ENCODE measurements around the gene TRPV5. TPM values are rescaled to one million over a fixed set of nuclear protein-coding genes. Genes with fewer than 3 reads are reported as not detected.

TRPV5 gene
- total and polyA plus RNA-seq, 2 of the 8 experiments (the other 6 are each of a cell fraction or from before 2014, with no cell fraction given), result 0.03 TPM; not detected in 1

DNA sequence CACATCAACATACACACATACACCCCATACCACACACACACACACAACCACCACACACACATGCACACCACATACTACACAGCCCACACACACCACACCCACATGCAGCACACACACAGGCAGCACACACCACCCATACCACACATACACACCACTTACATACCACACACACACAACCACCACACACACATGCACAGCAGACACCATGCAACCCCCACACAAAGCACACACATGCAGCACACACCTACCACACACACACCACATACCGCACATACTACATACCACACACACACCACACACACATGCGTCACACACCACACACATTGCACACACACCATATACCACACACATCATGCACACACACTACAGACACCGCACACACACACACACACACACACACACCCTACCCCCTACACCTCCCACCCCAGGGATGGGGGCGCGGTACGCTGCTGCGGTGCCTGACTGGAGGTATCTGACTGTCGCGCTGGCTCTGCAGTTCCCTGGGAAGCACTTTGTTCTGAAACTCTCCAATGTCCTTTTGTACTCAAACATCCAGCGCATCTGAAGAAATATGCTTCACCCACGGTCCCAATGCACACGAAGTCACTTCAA is 42.6 kb downstream of the TRPV5 start (continued):
- TF ChIP-seq CHD7 (IDR thresholded peaks at IDR 0.05; ENCODE audit: insufficient replicate concordance, low read length), result no peak
- TF ChIP-seq BCL11A (IDR thresholded peaks at IDR 0.05; ENCODE audit: low read depth in 2 of 2, low read length in 2 of 2), result no peak
- no peak for TF ChIP-seq CEBPB (IDR thresholded peaks at IDR 0.05; ENCODE audit: low read depth, low read length)
- no peak for TF ChIP-seq MAFK (IDR thresholded peaks at IDR 0.05; ENCODE audit: low read depth, low read length)
- TF ChIP-seq CHD1 (IDR thresholded peaks at IDR 0.05; ENCODE audit: low read depth, low read length), result no peak
- TF ChIP-seq TBP (IDR thresholded peaks at IDR 0.05; ENCODE audit: low read depth, low read length), result no peak

Data from H1 (cell line).